Left lung (tissue), 10 donors: Measurements from ENCODE around the gene PDIA5. TPM values are rescaled to one million over a fixed set of nuclear protein-coding genes. Genes with fewer than 3 reads are reported as not detected.

Experiments used
- ATAC-seq: fragments of 200-7000 bp; cut with Tn5 transposase; one replicate; pipeline ENCODE4 v1.9.1; 2020; ENCODE audit warnings: moderate library complexity
- DNase-seq, 4 donors: peaks; one replicate each; pipeline ENCODE4 v3.0.0-alpha.2; 2013 to 2020
- H3K27ac ChIP-seq, 2 donors: fragments of 200-600 bp; sonication (generic) in 1 of 2; one replicate each; pipeline versions ENCODE4 v1.5.0 to v1.8.0; 2020 to 2021
- H3K27me3 ChIP-seq, 2 donors: fragments of 200-600 bp; sonication (generic) in 1 of 2; one replicate each; pipeline versions ENCODE4 v1.5.0 to v1.8.0; 2020 to 2021
- H3K36me3 ChIP-seq, 2 donors: fragments of 200-600 bp; sonication (generic) in 1 of 2; one replicate each; pipeline versions ENCODE4 v1.5.0 to v1.8.0; 2020 to 2021
- H3K4me1 ChIP-seq, 2 donors: fragments of 200-600 bp; one replicate each; pipeline ENCODE4 v1.8.0; 2021
- H3K4me3 ChIP-seq, 2 donors: fragments of 200-600 bp; sonication (generic) in 1 of 2; one replicate each; pipeline versions ENCODE4 v1.5.0 to v1.8.0; 2020 to 2021; ENCODE audit warnings: mild to moderate bottlenecking in 1 of 2
- H3K9me3 ChIP-seq, 2 donors: fragments of 200-600 bp; sonication (generic) in 1 of 2; one replicate each; pipeline versions ENCODE4 v1.5.0 to v1.8.0; 2020 to 2021
- intact Hi-C, 2 donors: fragments of 100-400 bp; cut with DNase I; formaldehyde crosslinking; loops; one replicate each; pipeline versions ENCODE4 v1.11.2 to v1.14.2; 2022
- polyA plus RNA-seq, 6 donors: library from polyadenylated mRNA; unstranded; fragments of 120-200 nt; gene quantifications; one replicate each; pipeline ENCODE4 v1.2.1, GENCODE V29; 2013; ENCODE audit not compliant: insufficient read length in 6 of 6
- total RNA-seq, 2 donors: library from RNA; stranded (reverse); fragmentation: NEBNext Ultra II Directional; extraction: Animal tissue kit (Norgen Biotek cat#: 25700); gene quantifications; one replicate each; pipeline ENCODE4 v1.2.1, GENCODE V29; 2021
- TF ChIP-seq, protein P1 (sequence below), 2 donors: fragments of 200-600 bp; sonication (generic) in 1 of 2; IDR thresholded peaks; one replicate each; pipeline versions ENCODE4 v1.5.0 to v1.8.0; 2021; ENCODE audit warnings: antibody characterized with exemption in 2 of 2
- donor health status: DM: no; HTN: yes; CAD: no.
- donor health status: DM: no; HTN: no; CAD: no.

Gene PDIA5
- total and polyA plus RNA-seq, 8 donors = 26.3 to 44.8 (median 29.3) TPM

DNA sequence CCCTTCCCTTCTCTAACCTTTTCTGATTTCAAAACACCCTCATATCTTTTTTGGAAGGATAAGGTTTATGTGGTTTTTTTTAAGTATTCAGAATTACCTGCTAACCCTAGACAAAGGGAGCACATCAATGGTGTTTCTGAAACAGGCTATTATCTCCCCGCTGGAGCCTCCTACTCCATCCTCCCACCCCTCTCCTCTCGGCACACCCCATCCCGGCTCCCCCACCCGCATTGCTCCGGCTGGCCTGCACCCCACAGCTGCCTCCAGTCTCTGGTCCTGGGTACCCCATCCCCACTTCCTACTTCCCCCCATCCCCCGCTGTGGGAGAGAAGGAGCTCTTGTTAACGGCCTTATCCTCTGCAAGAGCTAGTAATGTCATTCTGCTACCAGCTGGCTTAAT lies 59.2 kb downstream of the PDIA5 start:
- no peaks in the 10 kb centered on the region for H3K4me1 ChIP-seq
- TF ChIP-seq, protein P1, sequence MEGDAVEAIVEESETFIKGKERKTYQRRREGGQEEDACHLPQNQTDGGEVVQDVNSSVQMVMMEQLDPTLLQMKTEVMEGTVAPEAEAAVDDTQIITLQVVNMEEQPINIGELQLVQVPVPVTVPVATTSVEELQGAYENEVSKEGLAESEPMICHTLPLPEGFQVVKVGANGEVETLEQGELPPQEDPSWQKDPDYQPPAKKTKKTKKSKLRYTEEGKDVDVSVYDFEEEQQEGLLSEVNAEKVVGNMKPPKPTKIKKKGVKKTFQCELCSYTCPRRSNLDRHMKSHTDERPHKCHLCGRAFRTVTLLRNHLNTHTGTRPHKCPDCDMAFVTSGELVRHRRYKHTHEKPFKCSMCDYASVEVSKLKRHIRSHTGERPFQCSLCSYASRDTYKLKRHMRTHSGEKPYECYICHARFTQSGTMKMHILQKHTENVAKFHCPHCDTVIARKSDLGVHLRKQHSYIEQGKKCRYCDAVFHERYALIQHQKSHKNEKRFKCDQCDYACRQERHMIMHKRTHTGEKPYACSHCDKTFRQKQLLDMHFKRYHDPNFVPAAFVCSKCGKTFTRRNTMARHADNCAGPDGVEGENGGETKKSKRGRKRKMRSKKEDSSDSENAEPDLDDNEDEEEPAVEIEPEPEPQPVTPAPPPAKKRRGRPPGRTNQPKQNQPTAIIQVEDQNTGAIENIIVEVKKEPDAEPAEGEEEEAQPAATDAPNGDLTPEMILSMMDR (IDR thresholded peaks at IDR 0.05) = no peak
- peaks cover 0 to 94% of the 10 kb centered on the region in 2 donors for H3K36me3 ChIP-seq
- DNase-seq (no peak), ATAC-seq (no peak)
- H3K9me3 ChIP-seq = no peaks in the 10 kb centered on the region
- H3K4me3 ChIP-seq = no peak overlapping the region
- intact Hi-C loops = no loop called here
- H3K27ac ChIP-seq = no peak overlapping the region
- H3K27me3 ChIP-seq = no peaks in the 10 kb centered on the region

DNA sequence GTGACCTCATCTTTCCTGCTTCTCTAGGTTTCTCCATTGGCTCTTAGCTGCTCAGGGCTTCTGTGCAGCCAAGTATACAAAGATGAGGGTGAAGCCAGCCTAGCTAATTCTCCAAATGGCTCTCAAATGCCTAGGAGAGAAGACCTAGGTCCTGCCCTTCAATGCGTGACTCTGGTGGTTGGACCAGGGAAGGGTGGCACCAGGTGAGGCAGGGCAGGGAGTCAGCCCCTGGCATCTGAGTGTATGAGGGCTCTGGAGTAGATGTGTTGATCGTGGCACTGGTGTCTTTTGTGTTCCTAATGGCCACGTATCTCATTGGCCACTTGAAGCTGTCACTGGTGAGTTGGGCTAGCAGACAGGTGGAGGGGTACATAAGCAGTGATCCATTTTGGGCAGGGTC lies 59.8 kb downstream of the PDIA5 start:
- H3K36me3 ChIP-seq = peaks cover 0 to 94% of the 10 kb centered on the region in 2 donors
- ATAC-seq = no peak
- no peak overlapping the region for H3K27ac ChIP-seq
- no peaks in the 10 kb centered on the region for H3K27me3 ChIP-seq
- no peak overlapping the region for H3K4me3 ChIP-seq
- H3K4me1 ChIP-seq = no peaks in the 10 kb centered on the region
- no peaks in the 10 kb centered on the region for H3K9me3 ChIP-seq
- no peak for DNase-seq
- TF ChIP-seq, protein P1 (IDR thresholded peaks at IDR 0.05) = no peak
- intact Hi-C loops = no loop called here

DNA sequence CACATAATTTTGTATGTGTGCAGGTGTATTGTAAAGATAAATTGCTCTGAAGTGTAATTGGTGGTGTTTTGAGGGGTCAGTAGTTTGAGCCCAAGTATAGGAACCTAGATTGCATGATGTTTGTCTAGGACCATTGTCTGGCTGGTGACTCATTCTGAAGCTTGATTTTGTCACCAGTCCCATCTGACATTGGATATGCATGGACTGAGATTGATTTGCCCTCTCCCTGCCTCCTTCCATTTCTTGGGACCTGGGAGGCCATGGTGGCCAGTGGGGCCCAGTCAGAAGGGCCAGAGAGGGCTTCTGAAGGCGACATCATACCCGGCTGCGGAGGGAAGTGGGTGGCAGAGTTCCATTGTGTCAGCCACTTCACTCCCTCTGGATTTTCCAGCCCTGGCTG lies 62.3 kb downstream of the PDIA5 start:
- H3K4me1 ChIP-seq = no peaks in the 10 kb centered on the region
- no peaks in the 10 kb centered on the region for H3K9me3 ChIP-seq
- ATAC-seq (no peak), DNase-seq (no peak)
- TF ChIP-seq, protein P1 (IDR thresholded peaks at IDR 0.05) = no peak
- no peak overlapping the region for H3K4me3 ChIP-seq
- no peaks in the 10 kb centered on the region for H3K27me3 ChIP-seq
- H3K36me3 ChIP-seq = peaks cover 0 to 97% of the 10 kb centered on the region in 2 donors
- H3K27ac ChIP-seq = no peak overlapping the region
- intact Hi-C loops = no loop called here

DNA sequence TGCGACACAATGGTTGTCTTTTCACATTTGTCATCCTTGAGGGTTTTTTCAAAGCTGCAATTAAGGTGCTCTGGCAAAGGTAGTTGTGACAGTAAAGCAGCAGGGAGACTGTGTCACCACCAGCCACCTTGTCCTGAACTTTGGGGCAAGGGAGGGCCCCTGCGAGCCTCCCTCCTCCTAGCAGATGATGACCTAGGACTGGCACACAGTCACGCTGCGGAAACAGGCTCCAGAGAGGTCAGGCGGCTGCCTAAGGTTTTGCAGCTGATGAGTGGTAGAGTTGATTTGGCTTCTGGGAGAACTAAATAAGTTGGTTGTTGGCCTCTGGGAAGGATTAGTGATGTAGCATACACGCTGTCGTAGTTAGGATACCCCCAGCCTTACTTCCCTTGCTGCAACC lies 62.7 kb downstream of the PDIA5 start:
- H3K4me3 ChIP-seq = no peak overlapping the region
- H3K27ac ChIP-seq = no peak overlapping the region
- intact Hi-C loops = no loop called here
- no peaks in the 10 kb centered on the region for H3K4me1 ChIP-seq
- no peaks in the 10 kb centered on the region for H3K27me3 ChIP-seq
- no peak for DNase-seq
- ATAC-seq = no peak
- TF ChIP-seq, protein P1 (IDR thresholded peaks at IDR 0.05) = no peak
- no peaks in the 10 kb centered on the region for H3K9me3 ChIP-seq
- H3K36me3 ChIP-seq = peaks cover 0 to 97% of the 10 kb centered on the region in 2 donors

DNA sequence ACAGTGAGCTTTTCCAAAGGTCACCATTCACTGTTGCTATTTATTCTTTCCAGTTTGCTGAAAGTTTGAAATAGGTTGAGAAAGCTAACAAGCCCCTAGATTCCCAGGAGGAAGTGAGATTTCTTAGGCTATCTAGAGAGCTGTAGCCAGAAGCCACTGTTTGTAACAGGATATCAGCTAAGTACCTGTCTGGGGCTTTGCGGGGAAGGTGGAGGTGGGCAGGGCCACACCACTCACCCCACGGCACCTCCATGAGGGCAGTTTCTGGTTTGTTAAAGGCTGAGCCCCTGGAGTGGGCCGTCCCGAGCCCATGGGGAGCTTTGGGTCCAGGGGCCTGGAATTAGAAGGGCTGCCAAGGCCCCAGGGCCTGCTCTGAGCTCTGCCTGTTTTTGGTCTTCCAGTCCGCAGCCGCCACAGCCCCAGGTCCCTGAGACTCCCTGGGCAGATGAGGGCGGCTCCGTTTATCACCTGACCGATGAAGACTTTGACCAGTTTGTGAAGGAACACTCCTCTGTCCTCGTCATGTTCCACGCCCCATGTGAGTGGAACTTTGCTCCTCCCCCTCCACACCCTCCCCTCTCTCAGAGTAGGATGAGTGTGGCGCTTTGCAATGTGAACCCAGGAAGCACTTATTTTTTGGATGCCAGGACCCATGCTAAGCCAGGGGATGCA lies 63.4 kb downstream of the PDIA5 start:
- intact Hi-C loops = no loop called here
- no peak for ATAC-seq
- Histone ChIP-seq H3K36me3 (peaks cover 0 to 97% of the 10 kb centered on the region in 2 donors), H3K27me3 (no peaks in the 10 kb centered on the region), H3K27ac (no peak overlapping the region), H3K4me1 (no peaks in the 10 kb centered on the region), H3K4me3 (no peak overlapping the region), H3K9me3 (no peaks in the 10 kb centered on the region)
- no peak for DNase-seq
- TF ChIP-seq, protein P1 (IDR thresholded peaks at IDR 0.05) = no peak
